HG03280 (cell line): Measurements from ENCODE around the gene SEPTIN12.
"Not testable (repeated sequence)": the region's sequence is repeated elsewhere in the genome, so short reads cannot be mapped to it uniquely, and the experiment has no call there.

Experiments used
- ATAC-seq: cut with Tn5 transposase; IDR thresholded peaks from one replicate; pipeline ENCODE4 v1.9.1; 2021; ENCODE audit warnings: mild to moderate bottlenecking, moderate library complexity; ENCODE audit not compliant: unreplicated experiment

SEPTIN12 gene

GRCh38 chr16:4785758-4786433, 2.2 kb downstream of the SEPTIN12 start:
- ATAC-seq: no peak

- not testable (repeated sequence) for ATAC-seq
Measured at GRCh38 chr16:4784444-4784987, 3.6 kb downstream of the SEPTIN12 start.

- ATAC-seq: no peak
Measured at GRCh38 chr16:4783951-4784336, 4.2 kb downstream of the SEPTIN12 start.

GRCh38 chr16:4783251-4783950, 4.7 kb downstream of the SEPTIN12 start:
- ATAC-seq: no peak

- no peak for ATAC-seq
Measured at GRCh38 chr16:4780235-4780634, 7.9 kb downstream of the SEPTIN12 start.

- ATAC-seq: no peak
Measured at GRCh38 chr16:4778050-4778392, 10.1 kb downstream of the SEPTIN12 start.

- ATAC-seq: no peak
Measured at GRCh38 chr16:4777339-4778049, 10.7 kb downstream of the SEPTIN12 start.

GRCh38 chr16:4776141-4776705, 11.9 kb downstream of the SEPTIN12 start:
- ATAC-seq: no peak

GRCh38 chr16:4775005-4775404, 13.1 kb downstream of the SEPTIN12 start:
- ATAC-seq: no peak

GRCh38 chr16:4772351-4772750, 15.8 kb downstream of the SEPTIN12 start:
- no peak for ATAC-seq

- ATAC-seq: no peak
Measured at GRCh38 chr16:4771646-4772045, 16.5 kb downstream of the SEPTIN12 start.

- no peak for ATAC-seq
Measured at GRCh38 chr16:4769306-4769638, 18.9 kb downstream of the SEPTIN12 start.

- ATAC-seq: peak; percentile 48
Measured at GRCh38 chr16:4768549-4769305, 19.4 kb downstream of the SEPTIN12 start.

GRCh38 chr16:4767872-4768548, 20.1 kb downstream of the SEPTIN12 start:
- ATAC-seq: no peak

- ATAC-seq: peak; percentile 86
Measured at GRCh38 chr16:4766875-4767628, 21.1 kb downstream of the SEPTIN12 start, which contains the start of gene ZNF500. TSS of gene ZNF500 (minus strand) at chr16:4767162. CDS start at chr16:4765978, 1,184 bp downstream.

GRCh38 chr16:4765511-4766474, 22.4 kb downstream of the SEPTIN12 start:
- ATAC-seq: no peak

GRCh38 chr16:4763791-4764190, 24.4 kb downstream of the SEPTIN12 start:
- no peak for ATAC-seq

- ATAC-seq: no peak
Measured at GRCh38 chr16:4762205-4762604, 25.9 kb downstream of the SEPTIN12 start.
